Ammon's horn (tissue), 1 donor: ENCODE measurements around the gene PDE4B.
"Not testable (repeated sequence)": the region's sequence is repeated elsewhere in the genome, so short reads cannot be mapped to it uniquely, and the experiment has no call there.

Source experiments
- DNase-seq: peaks from one replicate; pipeline ENCODE4 v3.0.0-alpha.2; 2016; ENCODE audit warnings: low spot score

Gene PDE4B

DNA sequence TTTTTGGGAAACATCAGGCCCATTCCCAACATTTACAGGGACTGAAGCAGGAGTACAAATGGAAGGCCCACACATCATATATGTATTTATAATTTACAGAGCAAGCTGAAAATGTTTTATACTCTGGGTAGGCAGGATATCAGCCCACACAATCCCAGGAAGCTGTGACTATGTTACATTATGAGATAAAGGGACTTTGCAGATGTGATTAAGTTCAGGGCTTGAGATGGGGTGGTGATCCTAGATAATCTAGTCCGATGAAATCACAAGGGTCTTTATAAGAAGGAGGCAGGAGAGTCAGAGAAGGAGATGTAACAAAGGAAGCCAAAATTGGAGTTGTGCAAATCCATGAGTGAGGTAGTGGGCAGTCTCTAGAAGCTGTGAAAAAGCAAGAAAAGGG, 160.5 kb downstream of the PDE4B start:
- no peak for DNase-seq

DNA sequence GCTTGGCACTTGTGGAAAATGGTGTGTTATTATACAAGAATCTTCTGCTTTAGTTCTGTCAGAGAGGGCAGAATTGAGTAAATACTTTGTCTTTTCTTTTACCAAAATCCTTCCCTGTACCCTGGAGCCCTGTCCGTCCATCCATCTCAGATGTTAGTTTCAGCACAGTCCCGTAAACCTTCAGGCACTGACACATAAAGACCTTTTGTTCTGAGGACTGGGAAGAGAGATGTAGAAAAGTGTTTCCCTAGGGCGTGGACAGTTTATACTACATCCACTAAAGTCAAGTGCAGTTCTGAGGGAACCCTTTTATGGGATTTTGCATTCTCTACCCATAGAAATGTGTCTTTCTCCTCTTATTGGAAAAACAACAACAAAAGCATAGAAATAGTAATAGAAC, 162.4 kb downstream of the PDE4B start:
- peak; percentile 51 for DNase-seq

DNA sequence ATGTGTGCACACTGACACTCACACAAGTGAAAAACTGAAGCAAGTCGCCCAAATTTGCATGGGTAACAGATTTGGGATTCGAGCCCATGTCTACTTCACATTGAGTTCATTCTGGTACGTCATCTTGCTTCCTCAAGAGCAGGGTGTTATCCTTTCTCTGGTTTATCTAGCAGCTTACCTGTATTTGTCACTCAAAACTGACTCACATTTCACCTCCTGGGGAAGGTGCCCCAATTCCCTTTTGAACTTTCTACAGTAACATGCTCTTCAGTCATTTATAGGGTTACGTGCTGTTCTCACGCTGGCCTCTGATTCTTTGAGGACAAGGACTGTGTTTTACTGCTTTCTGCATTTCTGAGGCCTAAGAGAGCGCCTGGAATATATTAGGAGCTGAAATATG, 162.8 kb downstream of the PDE4B start:
- DNase-seq: no peak

DNA sequence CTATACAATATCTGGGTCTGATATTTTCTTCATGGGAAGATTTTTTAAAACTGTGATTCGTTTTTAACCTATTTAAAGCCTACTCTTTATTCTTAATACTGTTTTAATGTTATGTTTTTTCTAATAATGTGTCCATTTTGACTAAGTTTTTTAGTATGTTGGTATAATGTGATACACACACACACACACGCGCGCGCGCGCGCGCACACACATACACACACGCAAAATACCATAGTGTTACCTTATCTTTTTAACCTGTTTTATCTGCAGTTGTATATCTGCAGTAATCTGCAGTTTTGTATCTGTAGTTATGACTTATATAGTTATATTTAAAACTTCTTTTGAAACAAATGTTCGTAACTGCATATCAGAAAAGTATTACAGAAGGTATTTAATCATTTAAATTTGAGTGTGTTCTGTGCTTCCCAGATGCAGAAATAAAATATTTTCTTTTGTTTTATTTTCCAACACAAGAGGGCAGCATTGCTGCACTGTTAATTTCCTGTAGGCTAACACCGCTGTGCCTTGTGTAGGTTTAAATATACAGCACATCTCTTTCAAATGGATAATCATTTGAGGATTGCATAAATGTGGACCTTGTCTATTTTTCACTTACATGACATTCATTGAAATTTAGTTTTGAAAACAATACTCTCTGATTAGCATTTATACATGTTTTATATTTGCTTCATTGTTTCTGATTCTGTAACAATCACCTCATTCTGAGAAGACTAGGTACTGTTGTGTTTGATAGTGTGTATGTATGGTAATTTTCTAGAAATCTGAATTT, 166.1 kb downstream of the PDE4B start:
- peak; percentile 64 for DNase-seq

DNA sequence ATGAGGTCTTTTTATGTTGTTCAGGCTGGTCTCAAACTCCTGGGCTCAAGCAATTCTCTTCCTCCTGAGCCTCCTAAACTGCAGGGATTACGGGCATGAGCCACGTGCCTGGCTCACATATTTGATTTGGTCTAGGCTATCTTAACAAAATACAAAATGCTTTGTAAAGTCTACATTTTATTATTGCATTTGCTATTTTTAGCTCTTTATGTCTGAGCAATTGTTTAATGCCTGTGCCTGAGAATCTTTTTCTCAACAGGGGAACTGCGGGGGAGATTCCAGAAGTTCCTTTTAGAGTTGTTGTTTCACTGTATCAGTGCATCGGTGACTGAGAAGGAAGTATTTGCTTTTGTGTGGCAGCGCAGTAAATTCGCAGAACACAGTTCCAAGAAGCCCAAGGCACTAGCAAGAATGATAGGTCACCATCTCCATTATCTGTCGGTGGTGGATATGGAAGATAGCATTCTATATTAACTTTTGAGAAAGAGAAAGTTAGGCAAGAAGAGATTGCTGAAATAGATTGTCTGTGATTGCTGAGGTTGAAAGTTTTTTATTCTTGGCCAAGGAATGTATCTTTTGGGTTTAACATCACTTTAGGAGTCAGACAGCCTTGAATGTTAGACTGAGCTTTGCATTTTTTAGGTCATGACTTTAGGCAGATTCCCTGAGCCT, 167.3 kb downstream of the PDE4B start:
- peak; percentile 20 for DNase-seq

DNA sequence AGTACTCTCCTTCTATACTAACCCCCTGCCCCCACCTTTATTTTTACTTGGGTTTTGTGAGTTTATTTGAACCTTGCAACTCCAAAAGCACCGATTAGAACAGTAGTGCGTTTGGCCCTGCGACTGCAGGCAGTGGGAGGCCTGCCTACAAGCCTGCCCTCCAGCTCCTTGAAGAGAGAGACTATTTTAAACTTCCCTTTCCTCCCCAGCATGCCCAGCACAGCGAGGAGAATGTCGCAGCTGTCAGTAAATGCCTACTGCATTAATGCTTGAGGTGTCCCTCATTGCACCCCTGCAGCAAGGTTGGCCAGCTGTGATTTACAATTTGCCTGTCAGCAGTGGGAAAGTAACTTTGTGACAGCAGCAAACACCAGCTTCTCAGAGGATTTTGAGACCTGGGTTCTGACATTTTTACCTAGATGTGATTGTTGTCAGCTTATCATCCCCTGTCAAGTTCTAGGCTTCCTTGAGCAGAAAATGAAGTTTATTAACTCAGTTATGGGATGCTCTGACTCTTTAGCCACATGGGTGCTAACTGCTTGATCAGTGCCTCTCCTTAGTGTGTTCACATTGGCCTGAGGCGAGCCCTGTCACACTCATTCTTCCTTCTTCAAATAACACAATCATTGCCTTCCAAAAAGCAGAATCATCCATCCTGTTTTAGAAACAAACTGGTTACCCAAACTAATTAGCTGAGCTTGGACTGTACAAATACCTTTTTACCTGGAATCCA, 170.6 kb downstream of the PDE4B start:
- DNase-seq: peak; percentile 50

DNA sequence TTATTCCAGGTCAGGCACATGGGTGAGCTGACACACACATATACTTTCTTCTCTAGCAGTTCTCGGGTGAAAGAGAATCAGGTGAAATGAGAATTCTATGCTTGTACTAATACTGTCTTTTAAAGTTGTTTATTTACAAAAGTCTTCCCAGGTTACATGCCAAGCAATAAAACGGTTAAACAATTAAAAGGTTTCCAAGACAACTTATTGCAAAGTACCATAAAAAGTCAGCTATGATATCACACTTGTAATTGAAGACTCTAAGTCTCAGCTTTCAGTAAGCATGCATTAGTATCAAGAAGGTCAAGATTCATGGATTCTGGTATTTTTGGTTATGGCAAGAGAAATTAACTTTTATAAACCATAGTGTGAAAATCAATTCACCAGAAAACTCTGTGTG, 171.4 kb downstream of the PDE4B start:
- no peak for DNase-seq

DNA sequence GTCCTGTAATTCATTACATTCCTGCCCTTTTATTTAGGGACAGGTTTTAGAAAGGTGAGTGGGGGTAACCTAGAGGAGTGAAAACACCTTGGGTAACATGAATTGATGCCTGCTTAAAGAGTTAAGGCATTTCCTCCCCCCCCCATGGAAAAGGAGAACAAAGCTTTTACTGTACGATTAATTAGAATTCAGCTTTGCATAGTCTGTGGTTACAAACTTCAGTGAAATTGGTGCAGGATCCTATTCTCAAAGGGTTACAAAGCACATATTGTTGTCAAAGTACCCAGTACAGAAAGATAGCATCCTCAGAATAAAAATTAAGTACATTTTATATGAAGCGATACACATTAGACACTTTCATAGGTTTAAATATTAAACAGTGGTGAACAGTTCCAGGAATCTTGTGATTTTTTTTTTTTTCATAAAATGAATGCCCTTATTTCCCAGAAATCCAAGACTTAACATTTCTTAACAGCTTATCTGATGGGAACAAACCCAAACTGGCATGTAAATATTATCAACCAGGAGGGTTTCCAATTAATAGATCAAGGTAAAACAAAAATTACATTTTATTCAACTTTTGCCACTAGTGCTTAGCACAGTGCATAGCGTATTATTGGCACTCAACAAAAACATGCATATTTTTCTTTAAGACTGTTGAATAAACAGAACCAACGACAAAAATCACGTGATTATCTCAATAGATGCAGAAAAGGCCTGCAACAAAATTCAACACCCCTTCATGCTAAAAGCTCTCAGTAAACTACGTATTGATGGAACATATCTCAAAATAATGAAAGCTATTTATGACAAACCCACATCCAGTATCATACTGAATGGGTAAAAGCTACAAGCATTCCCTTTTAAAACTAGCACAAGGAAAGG, 172.7 kb downstream of the PDE4B start:
- peak; percentile 28 for DNase-seq

DNA sequence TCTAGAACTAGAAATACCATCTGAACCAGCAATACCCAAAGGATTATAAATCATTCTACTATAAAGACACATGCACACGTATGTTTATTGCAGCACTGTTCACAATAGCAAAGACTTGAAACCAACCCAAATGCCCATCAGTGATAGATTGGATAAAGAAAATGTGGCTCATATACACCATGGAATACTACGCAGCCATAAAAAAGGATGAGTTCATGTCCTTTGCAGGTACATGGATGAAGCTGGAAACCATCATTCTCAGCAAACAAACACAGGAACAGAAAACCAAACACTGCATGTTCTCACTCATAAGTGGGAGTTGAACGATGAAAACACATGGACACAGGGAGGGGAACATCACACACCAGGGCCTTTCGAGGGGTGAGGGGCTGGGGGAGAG, 174.8 kb downstream of the PDE4B start:
- not testable (repeated sequence) for DNase-seq

DNA sequence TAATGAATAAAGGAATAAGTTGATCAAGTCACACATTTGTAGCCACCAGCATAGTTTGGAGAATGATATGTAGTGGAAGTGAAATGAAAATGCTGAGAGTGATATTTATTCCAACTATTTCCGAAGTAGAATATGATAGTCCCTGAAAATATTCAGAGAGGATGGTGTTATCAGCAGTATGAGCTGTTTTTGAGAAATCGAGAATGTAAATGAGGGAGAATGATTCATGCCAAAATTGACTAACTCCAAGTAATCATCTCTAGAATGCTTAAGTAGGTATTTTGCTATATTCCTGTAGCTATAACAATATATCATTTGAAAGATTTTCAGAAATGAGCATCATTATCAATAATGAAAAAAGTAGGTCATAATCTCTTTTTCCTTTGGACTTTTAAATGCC, 178.9 kb downstream of the PDE4B start:
- no peak for DNase-seq

DNA sequence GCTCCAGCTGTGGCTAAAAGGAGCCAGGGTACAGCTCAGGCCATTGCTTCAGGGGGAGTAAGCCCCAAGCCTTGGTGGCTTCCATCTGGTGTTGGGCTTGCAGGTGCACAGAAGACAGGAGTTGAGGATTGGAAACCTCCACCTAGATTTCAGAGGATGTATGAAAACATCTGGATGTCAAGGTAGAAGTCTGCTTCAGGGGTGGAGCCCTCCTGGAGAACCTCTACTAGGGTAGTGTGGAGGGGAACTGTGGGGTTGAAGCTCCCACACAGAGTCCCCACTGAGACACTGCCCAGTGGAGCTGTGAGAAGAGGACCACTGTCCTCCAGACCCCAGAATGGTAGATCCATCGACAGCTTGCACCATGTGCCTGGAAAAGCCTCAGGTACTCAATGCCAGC, 183.0 kb downstream of the PDE4B start:
- DNase-seq: no peak

DNA sequence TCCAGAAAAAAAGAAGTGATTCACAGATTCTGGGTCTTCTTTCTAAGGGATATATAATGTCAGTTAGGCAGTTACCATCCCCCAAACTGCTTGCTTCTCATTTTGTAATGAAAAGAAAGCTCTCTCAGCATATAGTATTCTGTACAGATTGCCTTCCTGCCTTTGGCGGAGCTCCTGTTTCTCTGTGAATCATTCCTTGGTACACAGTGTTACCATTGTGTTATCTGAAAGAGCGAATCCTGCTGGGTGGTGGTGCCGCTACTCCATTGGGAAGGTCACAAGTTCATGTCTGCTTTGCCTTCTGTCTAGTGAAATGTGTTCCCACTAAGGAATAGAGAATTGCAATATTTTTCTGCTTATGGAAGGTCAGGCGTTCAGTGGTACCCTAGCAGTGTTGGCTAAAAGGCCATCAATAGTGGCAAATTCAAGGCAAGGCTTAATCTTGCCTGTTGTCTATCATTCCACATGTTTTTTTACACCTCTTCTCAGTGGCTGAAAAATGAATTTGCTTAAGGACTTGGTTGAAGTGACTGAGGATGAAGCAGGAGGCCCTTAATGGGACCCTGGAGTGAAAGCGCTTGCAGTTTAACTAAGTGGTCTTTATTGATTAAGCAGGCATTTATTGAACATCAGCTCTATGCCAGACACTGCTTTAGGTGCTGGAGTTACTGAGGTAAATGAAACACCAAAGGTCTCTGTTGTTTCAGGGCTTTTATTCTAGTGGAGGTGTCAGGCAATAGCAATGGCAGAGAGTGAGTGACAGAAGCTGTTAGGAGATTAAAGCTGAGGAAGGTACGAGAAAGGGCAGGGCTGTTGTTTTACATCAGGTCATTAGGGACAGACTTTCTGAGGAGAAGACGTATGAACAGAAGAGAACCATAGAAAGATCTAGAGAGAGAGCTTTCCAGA, 186.7 kb downstream of the PDE4B start:
- peak; percentile 95 for DNase-seq

DNA sequence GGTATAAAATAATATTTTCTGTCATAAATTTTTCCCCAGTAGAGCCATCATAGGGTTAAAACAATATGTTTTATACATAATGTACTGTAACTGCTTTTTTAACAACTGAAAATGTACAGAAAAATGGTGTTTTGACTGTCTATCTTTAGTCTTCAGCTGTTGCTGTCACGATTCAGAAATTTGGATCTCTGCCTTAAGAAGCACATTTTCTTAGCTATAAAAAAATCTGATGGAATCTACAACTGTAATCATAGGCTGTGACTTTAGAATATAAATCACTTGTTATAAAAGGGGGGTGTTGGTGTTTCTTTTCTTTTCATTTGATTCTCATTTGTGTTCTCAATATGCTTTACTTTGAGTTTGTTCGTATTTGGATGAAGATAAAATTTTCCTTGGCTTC, 187.5 kb downstream of the PDE4B start:
- no peak for DNase-seq

DNA sequence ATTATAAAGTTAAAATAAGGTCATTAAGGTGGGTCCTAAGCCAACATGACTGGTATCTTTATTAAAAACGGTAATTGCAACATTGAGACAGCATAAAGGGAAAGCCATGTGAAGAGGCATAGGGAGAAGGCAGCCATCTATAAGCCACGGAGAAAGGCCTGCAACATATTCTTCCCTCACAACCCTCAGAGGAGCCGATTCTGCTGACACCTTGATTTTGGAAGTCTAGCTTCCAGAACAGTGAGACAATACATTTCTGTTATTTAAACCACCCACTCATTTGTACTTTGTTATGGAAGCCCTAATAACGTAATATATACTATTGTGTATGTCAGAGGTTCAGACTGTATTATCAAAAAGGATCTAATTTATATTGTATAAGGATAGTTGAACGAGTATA, 190.8 kb downstream of the PDE4B start:
- no peak for DNase-seq

DNA sequence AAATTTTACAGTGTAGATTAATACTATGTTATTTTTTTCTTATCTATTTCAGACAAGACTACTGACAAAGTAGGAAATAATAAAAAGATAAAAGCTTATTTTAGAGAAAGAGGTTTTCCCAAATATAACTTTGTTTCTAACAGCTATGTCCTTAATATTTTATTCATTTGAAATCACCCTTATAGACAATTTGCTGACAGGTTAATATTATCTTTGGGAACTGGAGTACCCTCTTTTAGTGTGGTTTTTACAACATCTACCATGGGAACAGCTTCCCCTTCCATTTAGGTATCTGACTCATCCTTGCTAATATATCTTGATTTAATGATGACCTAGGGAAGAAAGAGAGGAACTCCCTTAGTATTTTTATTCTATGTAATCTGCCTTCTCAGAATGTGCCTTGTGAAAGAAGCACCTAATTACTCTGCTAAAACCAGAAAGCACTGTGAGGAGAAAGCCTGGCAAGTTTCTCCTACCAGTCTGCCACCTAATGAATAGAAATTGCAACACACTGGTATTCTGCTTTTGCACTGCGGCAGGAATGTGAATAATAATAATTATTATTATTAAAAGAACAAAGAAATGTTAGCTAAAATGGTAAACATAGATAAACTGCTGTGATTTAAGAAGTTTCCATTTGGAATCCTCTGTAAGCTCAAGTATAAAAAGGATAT, 192.8 kb downstream of the PDE4B start:
- peak; percentile 51 for DNase-seq

DNA sequence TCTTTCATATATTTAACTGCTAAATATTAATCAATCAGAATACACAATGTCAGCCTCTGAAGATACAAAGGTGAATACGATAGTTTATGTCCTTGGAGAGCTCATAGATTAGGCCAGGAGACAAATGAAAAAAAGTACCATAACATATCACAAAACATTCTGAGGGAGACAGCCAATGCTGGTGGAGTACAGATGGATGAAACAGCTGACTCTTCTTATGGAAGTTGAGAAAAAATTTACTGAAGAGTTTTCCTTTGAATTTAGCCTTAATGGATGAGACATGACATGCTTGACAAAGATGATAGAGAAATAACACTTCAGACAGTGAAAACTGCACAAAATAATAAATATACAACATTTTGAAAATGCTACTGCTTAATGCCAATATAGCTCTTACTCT, 193.5 kb downstream of the PDE4B start:
- no peak for DNase-seq

DNA sequence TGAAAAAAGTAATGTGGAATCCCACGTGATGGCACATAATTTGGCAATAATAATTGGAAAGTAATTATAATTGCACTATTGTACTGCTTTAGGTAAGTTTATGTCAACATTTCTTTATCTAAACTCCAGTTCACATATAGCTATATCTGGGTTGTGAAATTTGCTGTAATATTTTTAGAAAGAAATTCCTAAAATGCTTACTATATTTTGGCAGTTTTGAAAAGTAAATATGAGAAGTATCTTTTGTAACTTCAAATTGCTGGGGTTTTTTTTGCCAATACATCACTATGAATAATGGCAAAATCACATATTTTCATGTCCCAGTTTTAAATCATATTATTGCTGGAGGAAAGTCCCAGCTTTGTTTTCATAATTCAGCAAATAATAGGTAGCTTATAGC, 197.5 kb downstream of the PDE4B start:
- DNase-seq: no peak

DNA sequence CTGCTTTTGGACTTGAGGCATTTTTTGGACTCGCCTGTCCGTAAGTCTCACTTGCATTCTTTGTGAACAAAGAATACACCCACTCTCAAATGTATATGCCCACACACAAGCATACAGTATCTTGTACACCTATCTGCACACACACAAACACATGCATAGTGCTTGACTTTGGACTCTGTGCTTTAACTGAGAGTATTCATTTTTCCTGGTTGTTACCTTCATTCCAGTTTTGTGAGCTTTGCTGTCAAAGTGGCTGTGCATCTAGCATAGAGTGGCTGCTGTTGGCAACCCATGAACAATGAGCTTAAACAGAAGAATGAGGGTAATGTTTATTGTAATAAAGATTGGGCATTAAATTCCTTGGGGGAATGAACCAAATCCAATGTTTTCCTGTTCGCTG, 199.0 kb downstream of the PDE4B start:
- DNase-seq: peak; percentile 44

DNA sequence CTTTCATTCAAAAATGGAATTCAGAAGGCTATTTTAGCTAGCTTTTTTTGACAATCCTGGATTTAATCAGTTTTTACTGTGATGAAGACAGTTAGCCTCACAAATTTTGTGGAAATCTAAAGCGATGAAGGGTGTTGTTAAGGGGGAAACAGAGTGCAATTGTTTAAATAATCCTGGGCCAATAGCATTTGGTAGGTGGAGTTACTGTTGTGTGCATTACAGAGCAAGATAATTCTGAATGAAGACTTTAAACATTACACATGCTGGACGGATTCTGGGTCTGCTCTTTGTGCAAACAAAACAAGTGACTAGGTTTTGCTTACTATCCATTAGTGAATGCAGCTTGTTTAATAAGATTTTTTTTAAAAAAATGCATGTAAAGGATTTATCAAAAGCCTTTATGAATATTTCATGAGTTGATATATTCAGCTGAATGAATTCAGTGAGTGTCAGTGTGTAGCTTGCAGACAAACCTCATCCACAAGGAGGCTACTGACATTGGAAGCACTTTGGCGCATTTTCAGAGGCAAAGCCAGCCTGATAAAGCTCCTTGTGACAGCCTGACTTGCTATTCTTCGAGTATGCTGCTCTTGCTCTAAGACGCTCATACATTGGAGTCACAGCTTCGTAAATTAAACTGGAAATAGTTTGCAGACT, 199.6 kb downstream of the PDE4B start:
- peak; percentile 92 for DNase-seq

DNA sequence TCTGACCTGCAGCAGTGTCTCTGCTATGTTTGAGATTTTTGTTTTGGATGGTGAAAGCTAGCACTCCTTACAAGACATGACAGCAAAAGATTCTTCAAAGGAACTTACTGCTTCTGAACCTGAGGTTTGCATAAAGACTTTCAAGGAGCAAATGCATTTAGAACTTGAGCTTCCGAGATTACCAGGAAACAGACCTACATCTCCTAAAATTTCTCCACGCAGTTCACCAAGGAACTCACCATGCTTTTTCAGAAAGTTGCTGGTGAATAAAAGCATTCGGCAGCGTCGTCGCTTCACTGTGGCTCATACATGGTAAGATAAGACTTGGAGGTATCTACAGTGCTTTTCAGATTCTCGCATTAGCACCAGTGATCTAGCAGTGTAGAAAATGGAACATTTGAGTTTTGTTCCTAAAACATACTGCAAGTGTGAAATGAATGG, 200.2 kb downstream of the PDE4B start:
- DNase-seq: peak; percentile 45
